GM19240 (cell line): Measurements from ENCODE around the gene PCDH15.
"Not testable (repeated sequence)": the region's sequence is repeated elsewhere in the genome, so short reads cannot be mapped to it uniquely, and the experiment has no call there.

Source experiments
- DNase-seq: peaks from one replicate; pipeline ENCODE4 v3.0.0; 2011; ENCODE audit warnings: low spot score; ENCODE audit not compliant: insufficient read length

Gene PCDH15

DNA sequence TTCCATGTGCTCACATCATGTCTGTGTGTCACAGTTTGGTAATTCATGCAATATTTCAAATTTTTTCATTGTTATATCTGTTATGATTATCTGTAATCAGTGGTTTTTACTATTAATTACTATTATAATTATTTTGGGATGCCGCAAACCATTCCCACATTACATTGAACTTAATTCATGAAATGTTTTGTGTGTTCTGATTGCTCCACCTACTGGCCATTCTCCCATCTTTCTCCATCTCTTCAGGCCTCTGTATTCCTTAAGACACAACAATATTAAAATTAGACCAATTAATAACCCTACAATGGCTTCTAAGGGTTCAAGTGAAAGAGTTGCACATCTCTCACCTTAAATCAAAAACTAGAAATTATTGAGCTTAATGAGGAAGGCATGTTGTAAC lies 398.5 kb downstream of the PCDH15 start:
- DNase-seq, result no peak

DNA sequence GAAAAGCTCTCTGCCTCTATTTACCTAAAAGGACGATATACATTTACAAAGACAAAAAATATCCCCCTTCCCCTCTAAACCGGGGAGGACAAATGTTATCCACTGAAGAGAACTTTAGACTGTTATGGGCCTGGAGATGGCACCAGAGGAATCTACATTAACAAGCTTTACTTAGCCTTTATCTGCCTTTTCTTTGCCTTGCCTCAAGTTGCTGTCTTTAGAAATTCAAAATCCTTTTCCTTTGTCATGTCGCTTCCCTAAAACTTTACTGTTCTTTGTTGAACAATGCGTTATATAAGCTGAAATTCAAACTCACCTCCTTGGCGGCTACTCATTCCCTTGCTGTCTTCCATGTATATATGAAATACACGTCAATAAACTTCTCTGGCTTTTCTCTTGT lies 405.0 kb downstream of the PCDH15 start:
- no peak for DNase-seq

DNA sequence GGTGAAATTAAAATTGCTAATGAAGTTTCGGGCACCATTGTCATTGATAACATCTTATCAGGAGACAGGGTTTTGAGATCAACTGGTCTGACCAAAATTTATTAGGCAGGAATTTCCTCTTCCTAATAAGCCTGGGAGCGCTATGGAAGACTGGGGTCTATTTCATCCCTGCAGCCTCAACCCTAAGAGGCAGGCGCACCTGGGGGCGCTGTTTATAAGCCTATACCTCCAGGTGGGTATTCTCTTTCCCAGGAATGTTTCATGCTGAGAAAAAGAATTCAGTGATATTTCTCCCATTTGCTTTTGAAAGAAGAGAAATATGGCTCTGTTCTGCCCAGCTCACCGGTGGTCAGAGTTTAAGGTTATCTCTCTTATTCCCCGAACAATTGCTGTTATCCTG lies 406.4 kb downstream of the PCDH15 start:
- DNase-seq, result not testable (repeated sequence)

DNA sequence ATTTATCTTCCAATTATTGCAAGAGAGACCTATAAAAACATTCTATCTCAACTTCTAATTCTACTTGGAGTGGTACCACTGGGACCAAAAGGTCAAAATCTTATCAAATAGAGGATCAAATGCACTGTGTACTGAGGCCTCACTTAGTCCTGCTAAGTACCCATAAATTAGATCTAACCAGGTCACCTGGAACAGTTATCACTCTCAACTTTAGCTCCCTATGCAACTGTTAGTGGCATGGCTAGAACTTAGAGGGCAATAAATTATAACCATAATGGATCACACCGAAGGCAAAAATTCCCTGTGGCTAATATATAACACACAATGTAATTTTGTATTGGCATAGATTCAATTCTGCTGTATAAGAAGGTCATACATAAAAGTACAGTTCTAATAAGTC lies 428.9 kb downstream of the PCDH15 start:
- no peak for DNase-seq

DNA sequence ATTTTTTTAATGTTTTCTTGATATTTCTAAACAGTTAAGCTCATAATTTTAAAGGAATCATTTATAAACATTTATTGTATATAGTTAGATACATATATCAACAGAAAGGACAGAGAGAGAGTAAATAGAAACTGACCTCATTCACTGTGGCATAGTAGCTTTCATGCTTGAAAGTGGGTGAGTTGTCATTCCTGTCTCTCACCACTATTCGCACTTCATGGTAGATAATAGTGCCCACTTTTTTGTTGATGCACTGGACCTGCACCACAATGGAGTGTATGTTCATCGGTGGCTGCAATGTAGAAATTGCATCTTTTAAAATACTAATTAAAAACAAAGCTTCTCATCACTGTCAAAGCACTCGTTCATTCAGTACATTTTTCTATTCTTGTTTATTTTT lies 432.0 kb downstream of the PCDH15 start:
- no peak for DNase-seq

DNA sequence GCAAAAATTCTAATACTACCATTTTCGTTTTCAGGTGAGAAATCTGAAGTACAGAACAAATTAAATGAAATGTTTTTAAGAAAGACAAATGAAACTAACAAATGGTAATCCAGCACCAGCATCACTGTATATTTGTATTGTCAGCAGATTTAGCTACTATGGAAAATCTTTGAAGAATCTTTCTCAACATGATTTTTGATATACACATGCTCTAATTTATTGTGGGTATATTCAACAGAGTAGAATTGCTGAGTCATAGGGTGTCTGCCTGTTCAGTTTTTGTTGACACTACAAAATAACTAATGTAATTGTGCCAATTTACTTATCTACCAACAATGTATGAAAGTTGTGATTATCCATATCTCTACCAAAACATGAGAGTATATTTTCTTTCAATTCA lies 437.6 kb downstream of the PCDH15 start:
- no peak for DNase-seq

DNA sequence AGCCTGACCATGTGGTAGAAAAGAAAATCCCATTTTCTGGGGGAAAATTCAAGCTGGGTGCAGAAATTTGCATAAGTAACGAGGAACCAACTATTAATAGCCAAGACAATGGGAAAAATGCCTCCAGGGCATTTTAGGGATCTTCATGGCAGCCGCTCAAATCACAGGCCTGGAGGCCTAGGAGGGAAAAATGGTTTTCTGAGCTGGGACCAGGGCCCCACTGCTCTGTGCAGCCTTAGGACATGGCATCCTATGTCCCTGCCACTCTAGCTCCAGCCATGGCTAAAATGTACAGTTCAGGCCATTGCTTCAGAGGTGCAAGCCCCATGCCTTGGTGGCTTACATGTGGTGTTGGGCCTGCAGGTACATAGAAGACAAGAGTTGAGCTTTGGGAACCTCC lies 459.0 kb downstream of the PCDH15 start:
- DNase-seq, result no peak

DNA sequence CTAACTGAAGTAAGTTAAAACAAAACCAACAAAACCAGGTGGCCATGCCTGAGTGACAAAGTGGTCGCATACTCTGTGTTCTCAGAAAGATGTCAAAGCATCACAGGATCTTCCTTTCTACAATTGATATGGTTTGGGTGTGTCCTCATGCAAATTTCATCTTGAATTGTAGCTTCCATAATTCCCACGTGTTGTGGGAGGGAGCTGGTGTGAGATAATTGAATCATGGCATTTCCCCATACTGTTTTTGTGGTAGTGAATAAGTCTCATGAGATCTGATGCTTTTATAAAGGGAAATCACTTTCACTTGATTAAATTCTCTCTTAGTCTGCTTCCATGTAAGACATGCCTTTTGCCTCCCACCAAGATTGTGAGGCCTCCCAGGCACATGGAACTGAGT lies 465.7 kb downstream of the PCDH15 start:
- no peak for DNase-seq

DNA sequence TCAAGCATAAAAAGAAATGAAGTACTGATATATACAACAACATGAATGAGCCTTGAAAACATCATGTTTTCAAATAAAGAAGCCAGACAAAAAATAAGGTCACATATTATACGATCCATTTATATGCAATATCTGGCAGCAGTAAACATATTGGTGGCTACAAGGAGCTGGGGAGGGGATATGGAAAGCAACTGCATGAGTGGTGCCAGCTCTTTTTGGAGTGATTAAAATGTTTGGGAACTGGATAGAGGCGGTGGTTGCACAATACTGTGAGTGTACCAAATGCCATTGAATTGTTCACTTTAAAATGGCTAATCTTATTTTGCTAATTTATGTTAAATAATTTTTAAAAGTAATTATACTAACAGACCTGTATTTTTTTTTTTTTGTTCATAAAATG lies 481.7 kb downstream of the PCDH15 start:
- no peak for DNase-seq

DNA sequence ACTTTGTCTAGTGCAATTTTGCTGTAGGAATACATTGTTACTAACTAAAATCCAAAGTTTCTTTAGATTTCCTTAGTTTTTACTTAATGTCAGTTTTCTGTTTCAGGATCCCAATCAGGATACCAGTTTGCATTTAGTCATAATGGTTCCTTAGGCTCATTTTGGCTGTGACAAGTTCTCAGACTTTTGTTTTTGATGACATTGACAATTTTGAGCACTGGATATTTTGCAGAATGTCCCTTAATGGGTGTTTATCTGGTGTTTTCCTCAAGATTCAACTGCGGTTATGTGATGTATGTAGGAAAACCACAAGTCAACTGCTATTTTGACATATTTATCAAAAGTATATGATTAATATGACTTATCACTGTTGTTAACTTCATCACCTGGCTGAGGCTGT lies 482.6 kb downstream of the PCDH15 start:
- no peak for DNase-seq

DNA sequence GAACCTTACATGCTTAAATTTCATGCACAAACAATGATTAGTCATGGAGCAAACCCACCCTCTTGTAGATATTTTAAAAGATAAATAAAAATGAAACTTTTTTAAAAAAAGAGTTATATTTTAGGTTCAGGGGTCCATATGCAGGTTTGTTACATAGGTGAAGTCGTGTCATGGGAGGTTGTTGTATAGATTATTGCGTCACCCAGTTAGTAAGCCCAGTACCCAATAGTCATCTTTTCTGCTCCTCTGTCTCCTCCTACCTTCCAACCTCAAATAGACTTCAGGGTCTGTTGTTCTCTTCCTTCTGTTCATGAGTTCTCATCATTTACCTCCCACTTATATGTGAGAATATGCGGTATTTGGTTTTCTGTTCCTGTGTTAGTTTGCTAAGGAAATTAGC lies 486.6 kb downstream of the PCDH15 start:
- DNase-seq, result no peak

DNA sequence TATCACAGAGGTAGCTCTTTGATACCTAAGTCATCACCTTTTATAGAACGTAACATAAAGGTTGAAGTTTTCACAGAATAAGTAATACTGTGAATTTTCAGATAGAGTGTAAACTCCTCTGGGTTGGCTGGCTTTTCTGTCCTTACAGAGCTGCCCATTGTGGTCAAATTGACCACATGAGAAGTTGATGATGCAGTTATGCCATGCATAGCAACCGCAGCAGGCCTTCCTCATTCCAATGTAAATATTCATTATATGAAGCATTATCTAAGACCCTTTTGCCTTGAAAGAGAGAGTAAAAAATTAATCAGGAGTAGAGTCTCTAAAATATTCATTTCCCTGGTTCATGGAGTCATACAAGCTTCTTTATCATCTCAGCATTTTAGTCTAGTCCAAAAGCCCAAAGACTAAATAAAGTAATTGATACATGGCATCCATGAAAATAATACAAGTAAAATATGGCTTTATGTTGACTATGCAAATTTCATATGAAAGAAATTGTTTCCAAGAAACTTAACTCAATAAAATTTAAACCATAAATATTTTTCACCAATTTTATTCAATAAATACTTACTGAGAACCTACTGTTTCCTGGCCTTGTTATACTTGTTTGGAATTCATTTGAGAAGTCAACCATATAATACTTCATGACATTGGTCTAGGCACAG lies 516.4 kb downstream of the PCDH15 start:
- no peak for DNase-seq

DNA sequence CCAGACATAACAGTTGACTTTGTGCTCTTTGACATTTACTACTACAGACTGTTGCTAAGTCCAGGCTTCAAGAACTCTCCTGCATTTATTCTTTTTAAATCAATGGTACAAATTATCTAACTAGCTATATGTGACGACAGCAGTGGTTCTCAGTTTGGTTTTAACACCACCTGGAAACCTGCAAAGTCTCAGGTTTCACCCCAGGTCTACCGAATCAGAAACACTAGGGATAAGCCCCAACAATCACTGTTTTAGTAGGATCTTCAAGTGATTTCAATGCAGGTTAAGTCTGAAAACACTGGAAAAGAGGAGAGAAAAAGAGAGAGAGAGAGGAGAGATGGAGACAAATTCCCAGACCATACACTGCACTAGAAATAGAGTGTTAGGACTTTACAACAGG lies 519.0 kb downstream of the PCDH15 start:
- no peak for DNase-seq

DNA sequence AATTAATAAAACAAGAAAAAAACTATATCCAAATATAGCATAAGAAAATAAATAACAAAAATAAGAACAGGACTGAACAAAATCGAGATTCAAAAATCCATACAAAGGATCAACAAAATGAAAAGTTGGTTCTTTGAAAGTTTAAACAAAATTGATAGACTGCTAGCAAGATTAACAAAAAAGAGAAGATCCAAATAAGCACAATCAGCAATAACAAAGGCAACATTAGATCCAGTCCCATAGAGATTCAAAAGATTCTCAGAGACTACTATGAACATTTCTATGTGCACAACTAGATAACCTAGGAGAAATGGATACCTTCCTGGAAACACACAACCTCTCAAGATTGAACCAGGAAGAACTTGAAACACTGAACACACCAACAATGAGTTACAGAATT lies 534.6 kb downstream of the PCDH15 start:
- DNase-seq, result no peak

DNA sequence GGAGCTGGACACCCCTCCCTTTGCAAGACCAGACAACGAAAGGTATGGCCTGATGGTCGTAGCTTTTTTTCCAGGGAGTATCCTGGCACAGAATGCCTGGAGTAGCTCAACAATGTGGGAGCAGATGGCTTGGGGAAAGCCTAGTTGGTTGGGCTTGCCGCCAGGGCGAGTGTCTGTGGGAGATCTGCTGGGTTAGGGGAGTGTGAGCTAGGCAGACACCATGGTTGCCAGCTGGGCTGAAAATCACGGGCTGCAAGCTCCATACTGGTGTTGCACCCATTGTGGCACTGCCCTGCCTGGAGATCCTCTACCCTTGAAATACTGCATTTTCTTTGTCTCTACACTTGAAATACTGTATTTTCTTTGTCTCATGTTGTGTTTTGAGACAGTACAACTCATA lies 538.3 kb downstream of the PCDH15 start:
- no peak for DNase-seq

DNA sequence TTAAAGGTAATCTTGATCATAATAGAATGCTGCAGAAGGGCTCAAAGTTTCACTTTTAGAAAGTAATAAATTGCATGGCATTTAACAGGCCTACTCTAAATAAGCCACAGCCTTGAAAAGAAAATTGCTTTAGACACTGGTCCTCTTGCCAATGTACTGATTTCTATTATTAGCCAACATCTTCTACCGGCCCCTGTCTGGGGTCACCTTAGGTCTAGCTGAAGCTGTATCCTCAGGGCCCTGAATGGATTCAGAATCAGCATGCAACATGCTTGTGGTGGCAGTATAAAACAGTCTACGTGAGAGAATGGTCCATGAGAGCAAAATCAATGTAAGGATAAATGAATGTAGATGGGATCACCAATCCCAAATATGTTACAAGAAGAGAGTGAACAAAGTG lies 541.9 kb downstream of the PCDH15 start:
- no peak for DNase-seq

DNA sequence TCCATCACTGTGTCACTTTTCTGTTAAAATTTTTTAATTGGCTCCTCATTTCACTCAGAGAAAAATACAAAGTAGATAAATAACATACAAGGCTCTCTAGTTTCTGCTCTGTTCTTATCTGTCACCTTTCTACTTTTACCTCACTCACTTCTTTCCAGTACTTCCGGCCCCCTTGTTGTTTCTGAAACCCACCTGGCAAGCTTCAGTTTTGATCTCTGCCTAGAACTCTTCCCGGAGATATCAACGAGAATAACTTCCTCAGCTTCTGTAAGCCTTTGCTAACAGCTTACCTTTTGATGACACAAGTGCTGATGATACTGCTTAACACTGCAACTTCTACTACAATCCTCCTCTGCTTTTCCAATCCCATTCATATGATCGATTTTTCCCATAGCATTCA lies 566.2 kb downstream of the PCDH15 start:
- no peak for DNase-seq

DNA sequence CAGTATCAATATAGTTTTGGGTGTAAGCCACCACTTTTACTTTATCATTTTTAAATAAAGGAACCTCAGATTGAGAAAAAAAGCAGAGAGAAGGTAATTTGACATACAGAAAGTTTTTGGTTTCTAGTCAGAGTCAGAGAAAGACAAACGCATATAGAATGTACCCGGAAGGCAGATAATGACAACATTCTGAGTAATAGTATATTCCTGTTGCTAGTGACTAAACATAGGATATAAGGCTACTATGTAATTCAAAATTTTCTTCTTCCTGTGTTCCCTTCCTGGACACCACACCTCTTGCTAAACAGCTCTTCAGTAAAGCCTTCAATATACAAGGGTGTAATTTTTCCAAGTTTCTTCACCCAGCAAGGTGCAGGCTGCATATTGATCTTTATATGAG lies 597.6 kb downstream of the PCDH15 start:
- no peak for DNase-seq

DNA sequence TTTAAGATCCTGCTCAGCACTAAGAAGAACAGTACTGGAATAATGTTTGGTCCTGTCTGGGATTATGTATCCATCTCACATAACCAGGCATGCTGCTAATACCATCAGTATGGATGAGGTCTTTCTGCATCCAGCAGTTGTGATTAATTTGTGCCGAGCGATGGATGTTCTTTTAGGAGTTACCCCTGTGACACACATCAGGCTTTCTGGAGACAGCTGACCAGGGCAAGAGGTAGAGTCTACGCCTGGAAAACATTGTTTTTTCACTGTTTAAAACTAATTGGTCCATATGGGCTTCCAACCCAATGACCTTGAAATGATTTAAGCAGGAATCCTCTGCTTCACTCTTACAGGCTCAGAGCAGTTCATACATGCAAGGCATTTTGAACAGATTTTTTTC lies 603.0 kb downstream of the PCDH15 start:
- DNase-seq, result no peak

DNA sequence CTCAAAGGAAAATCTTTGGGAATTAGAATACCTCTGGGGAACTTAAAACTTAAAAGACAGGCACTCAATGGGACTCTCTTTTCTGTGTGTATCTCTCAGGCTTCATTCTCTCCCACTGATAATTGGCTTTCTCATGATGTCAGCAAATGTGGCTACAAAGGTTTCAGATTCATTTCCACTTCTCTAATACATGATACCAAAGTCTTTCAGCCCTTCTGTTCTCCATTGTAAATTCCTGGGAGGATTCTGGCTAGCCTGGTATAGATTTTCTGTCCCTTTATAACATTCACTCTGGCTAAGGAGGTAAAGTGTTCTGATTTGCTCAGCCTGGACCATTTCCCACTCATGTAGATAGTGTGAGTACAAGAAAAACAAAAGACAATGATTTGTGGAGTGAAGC lies 606.2 kb downstream of the PCDH15 start:
- DNase-seq, result no peak

DNA sequence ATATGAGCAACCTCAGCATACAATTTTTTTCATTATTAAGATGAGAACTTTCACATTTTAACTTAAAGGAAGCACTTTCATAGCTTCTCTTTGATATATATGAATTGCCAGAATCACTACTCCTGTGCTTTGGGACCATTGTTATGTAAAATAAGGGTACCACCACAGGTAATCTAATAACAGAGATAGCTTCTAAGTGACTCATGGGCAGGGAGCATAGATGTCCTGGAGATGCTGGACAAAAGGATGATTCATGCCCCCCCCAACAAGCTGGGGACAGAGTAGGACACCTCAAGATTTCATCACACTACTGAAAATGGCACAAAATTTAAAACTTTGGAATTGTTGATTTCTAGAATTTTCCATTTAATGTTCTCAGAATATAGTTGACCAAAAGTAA lies 641.1 kb downstream of the PCDH15 start:
- DNase-seq, result no peak

DNA sequence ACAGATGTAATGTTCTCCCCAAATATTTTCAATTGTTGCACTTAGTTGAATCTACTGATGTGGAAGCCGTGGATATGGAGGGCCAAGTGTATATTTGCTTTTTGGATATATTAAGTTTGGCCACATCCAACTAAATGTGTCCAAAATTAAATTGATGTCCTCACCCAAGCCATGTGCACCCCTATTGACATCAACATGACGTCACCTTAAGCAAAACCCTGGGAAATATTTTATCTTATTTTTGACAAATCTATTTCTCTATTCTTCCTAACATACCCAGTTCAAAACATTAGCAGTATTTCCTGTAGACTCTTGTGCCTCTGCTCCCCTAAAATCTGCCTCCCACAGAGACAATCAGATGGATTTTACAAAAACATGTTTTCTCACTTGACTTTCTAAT lies 652.5 kb downstream of the PCDH15 start:
- DNase-seq, result no peak

DNA sequence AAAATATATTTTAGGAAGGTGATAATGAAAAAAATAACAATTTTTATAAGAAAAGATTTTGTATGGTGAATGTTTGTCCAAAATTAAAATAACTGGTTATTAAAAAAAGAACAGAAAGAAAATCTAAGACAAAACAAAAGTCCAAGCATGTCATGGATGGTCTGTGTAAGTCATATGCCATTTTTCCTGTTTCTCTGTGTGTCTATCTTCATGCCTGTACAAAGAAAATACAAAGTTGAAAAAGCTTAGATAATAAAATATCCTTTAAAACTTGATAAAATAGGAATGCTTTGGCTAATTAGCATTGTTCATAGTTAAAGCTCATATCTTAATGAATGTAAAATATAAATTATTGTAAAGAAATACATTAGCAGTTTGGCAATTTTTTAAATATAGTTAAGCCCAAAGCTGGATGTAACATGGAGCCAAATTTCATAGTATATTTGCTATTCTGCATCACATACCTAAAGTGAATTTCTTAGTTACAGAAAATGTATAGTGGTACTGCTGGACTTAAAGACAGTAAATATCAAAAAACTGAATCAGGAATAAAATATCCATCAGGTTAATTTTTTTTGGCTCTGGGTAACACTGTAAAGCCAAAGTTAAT lies 661.1 kb downstream of the PCDH15 start:
- DNase-seq, result no peak

DNA sequence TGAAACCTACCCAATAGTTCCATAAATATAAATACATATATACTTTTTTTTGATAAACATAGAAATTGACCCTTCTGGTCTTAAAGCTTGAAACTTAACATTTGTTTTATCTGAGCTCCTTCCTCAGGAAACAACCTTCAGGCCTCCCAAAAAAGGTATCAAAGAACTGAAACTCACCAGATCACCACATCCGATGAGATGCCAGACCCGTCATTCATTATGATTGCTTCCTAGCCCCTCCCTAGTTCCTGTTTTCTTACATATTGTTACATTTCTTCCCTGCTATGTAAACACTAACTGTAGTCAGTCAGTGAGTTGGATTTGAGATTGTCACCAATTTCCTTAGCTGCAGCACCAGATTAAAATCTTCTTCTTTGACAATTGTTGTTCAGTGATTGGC lies 663.6 kb downstream of the PCDH15 start:
- DNase-seq, result no peak
